Sciatic nerve (tissue), 2 donors: ENCODE results near the gene KCNAB2. TPM values are rescaled to one million over a fixed set of nuclear protein-coding genes. Genes with fewer than 3 reads are reported as not detected.

ENCODE experiments used
- ATAC-seq: fragments of 200-7000 bp; cut with Tn5 transposase; one replicate; pipeline ENCODE4 v1.9.1; 2020; ENCODE audit warnings: mild to moderate bottlenecking, moderate library complexity
- DNase-seq: peaks from one replicate; pipeline ENCODE4 v3.0.0-alpha.2; 2020; ENCODE audit warnings: low spot score
- intact Hi-C: fragments of 100-400 bp; cut with DNase I; formaldehyde crosslinking; loops from one replicate; pipeline ENCODE4 v1.14.2; 2022
- total RNA-seq: library from RNA; stranded (reverse); fragmentation: NEBNext Ultra II Directional; extraction: Animal tissue kit (Norgen Biotek cat#: 25700); gene quantifications from one replicate; pipeline ENCODE4 v1.2.1, GENCODE V29; 2021
- donor health status: DM: no; HTN: no; CAD: no.
- donor health status: DM: no; HTN: no; CAD: no.

The KCNAB2 gene
- total RNA-seq, 1 donor from 2014 or later, result 20.1 TPM

DNA sequence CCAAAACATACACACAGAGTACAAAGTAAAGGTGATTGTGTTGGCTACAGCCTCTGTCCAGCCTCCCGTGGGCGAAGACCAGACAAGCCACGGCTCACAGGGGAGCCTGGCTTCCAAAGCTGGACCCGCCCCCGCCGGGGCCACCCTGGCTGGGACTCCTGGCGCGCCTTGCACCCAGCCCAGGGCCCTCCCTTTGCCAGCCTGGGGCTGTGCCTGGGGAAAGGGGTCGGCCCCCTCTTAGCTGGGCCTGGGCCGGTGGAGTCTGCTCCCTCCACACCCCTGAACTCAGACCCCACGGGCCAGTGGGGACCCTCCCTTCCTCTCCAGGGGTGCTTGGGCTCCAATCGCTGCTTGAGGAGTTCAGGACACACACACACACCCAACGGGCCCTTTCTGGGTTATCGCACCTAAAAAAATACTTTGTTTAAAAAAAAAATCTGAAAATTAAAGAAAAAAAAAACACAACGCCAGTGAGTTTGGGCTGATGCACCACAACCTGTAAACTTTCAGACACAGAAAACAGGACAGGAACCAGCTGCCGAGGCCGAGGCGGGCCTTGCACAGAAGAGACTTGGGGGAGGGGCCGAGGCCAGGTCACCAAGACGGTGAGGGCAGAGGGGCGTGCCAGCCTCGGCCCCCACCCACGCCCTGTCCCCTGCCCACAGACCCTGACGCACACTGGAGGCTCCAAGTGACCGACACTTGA is 56.3 kb downstream of the KCNAB2 start:
- ATAC-seq, result no peak
- intact Hi-C loops, result no loop called here
- DNase-seq, result no peak

GRCh38 chr1:6102532-6102845 is 56.8 kb downstream of the KCNAB2 start:
- intact Hi-C loops, result no loop called here
- no peak for ATAC-seq
- DNase-seq, result no peak

- DNase-seq (no peak), ATAC-seq (no peak)
- intact Hi-C loops, result no loop called here
Observed at GRCh38 chr1:6103111-6103853, 57.6 kb downstream of the KCNAB2 start.

- intact Hi-C loops, result no loop called here
- ATAC-seq (no peak), DNase-seq (no peak)
Observed at GRCh38 chr1:6103854-6104530, 58.3 kb downstream of the KCNAB2 start.

DNA sequence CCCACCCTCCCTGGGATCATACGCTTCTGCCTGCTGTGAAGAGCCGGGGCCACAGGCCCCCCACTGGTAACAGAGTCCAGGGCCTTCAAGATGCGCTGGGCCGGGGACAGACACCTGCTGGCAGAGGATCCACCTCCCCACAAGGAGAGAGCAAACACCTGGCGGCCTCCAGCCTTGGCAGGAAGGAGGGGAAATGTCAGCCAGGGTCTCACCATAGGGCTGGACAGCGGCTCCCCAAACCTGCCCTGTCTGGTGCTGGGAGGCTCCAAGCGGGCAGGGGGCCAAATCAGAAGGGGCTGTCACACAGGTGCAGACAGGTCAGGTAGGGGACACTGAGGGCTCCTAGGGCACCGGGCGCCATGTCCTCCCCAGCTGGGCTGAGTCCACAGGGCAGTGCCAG is 58.9 kb downstream of the KCNAB2 start:
- ATAC-seq, result no peak
- DNase-seq, result no peak
- intact Hi-C loops, result no loop called here

GRCh38 chr1:6105218-6105679 is 59.6 kb downstream of the KCNAB2 start:
- DNase-seq, result no peak
- intact Hi-C loops, result no loop called here
- ATAC-seq, result no peak

- DNase-seq (no peak), ATAC-seq (no peak)
- intact Hi-C loops, result no loop called here
Observed at GRCh38 chr1:6105763-6106162, 60.1 kb downstream of the KCNAB2 start.

- DNase-seq, result no peak
- no peak for ATAC-seq
- intact Hi-C loops, result no loop called here
Observed at GRCh38 chr1:6106321-6106731, 60.6 kb downstream of the KCNAB2 start.

DNA sequence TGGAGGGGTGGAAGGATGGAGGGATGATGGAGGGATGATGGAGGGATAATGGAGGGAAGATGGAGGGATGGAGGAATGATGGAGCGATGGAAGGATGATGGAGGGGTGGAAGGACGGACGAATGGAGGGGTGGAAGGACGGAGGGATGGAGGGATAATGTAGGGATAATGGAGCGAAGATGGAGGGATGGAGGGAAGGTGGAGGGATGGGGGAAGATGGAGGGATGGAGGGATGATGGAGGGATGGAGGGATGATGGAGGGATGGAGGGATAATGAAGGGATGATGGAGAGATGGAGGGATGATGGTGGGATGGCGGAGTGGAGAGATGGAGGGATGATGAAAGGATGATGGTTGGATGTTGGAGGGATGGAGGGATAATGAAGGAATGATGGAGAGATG is 61.3 kb downstream of the KCNAB2 start:
- intact Hi-C loops, result no loop called here
- DNase-seq, result no peak
- no peak for ATAC-seq

GRCh38 chr1:6107409-6108356 is 62.0 kb downstream of the KCNAB2 start:
- DNase-seq (no peak), ATAC-seq (no peak)

DNA sequence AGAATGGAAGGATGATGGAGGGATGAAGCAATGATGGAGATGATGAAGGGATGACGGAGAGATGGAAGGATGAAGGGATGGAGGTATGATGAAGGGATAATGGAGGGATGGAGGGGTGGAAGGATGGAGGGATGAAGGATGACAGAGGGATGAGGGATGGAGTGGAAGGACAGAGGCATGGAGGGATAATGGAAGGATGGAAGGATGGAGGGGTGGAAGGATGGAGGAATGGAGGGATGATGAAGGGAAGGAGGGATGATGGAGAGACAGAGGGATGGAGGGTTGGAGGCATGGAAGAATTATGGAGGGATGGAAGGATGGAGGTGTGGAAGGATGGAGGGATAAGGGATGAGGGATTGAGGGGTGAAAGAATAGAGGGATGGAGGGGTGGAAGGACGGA is 62.8 kb downstream of the KCNAB2 start:
- DNase-seq (no peak), ATAC-seq (no peak)
- intact Hi-C loops, result no loop called here

More at GRCh38 chr1:6107409-6108356, 62.0 kb downstream of the KCNAB2 start:
- intact Hi-C loops, result no loop called here

GRCh38 chr1:6108937-6109614 is 63.4 kb downstream of the KCNAB2 start:
- intact Hi-C loops, result no loop called here
- no peak for ATAC-seq
- DNase-seq, result no peak

- intact Hi-C loops, result no loop called here
- DNase-seq, result no peak
- no peak for ATAC-seq
Observed at GRCh38 chr1:6109688-6110087, 64.0 kb downstream of the KCNAB2 start.

- DNase-seq (no peak), ATAC-seq (no peak)
- intact Hi-C loops, result no loop called here
Observed at GRCh38 chr1:6110326-6110725, 64.6 kb downstream of the KCNAB2 start.

DNA sequence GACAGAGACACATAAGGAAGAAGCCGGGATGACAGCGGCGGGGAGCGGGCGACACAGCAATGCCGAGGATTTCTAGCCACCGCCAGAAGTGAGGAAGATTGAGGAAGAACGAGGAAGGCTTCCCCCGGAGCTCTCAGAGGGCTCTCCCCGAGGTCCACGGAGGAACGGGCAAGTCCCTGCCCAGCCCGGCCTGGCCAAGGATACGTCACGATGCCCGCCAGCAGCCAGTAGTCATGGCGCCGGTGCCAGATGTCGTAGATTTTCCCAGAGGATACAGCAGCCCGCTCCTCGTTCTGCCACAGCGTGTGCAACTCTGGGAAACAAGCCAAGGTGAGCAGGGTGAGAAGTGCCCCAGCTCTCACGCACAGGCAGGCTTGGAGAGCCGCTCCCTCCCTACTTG is 65.9 kb downstream of the KCNAB2 start:
- no peak for ATAC-seq
- intact Hi-C loops, result no loop called here
- DNase-seq, result no peak

DNA sequence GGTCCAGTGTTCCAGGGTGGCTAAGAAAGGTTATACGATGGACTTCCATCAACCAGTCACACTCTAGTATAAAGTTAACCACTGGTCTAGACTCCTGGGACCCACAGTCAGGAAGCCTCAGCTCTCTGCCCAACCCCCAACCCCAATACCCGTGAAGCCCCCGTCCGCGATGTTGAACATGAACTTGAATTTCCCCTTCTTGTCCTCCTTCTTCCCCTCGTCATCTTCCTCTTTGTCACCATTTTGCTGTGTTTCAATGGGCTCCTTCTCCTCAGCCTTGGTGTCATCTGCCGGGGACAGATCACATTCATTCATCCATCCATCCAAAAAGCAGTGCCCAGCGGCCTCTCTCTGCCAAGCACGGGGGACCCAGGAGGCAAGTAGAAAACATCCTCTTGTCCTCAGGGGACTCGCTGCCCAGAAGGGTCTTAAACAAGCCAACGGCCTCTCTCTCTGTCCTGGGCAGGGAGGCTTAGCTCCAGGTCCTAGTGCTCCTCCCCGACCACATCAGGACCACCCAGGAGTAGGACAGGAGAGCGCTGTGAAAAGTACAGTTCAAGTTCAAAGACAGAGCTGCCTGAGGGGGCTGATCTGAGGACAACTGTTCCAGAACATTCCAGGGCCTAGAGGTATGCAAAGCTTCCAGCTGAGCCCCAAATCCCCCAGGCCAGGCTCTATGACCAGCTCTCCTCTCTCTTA is 66.5 kb downstream of the KCNAB2 start:
- DNase-seq, result no peak
- no peak for ATAC-seq
- intact Hi-C loops, result no loop called here

DNA sequence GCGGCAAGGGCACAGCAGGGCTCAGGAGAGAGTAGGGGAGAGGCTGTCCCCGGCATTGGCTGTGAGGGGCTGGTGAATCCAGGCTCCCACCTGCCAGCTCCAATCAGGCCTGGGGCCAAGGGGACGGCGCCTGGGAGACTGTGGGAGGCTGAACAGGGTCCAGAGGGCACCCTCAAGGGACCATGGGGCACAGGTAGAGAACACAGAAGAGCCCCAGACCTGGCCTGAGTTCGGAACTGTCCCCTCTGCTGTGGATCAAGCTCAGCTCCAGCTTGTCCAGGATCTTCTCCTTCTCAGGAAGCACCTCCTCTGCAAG is 67.0 kb downstream of the KCNAB2 start:
- ATAC-seq (no peak), DNase-seq (no peak)
- intact Hi-C loops, result no loop called here

- intact Hi-C loops, result no loop called here
- ATAC-seq (no peak), DNase-seq (no peak)
Observed at GRCh38 chr1:6113116-6113515, 67.4 kb downstream of the KCNAB2 start.
